Epithelial cell of esophagus (primary cell): ENCODE data around the gene LCMT1.

Experiments used
- DNase-seq: peaks from one replicate; pipeline ENCODE4 v3.0.0; 2010; ENCODE audit warnings: low read depth
- H3K4me3 ChIP-seq: 2 replicates; pipeline ENCODE4 v1.5.1; 2011; ENCODE audit warnings: mild to moderate bottlenecking, low read length, control low read depth
- TF ChIP-seq, protein P1 (sequence below): IDR thresholded peaks from 2 replicates; pipeline ENCODE4 v1.5.1; 2011; ENCODE audit warnings: low read depth, mild to moderate bottlenecking, low read length, control low read depth, inconsistent platforms; ENCODE audit not compliant: insufficient read depth; ENCODE audit errors: missing control alignments

LCMT1 gene

DNA sequence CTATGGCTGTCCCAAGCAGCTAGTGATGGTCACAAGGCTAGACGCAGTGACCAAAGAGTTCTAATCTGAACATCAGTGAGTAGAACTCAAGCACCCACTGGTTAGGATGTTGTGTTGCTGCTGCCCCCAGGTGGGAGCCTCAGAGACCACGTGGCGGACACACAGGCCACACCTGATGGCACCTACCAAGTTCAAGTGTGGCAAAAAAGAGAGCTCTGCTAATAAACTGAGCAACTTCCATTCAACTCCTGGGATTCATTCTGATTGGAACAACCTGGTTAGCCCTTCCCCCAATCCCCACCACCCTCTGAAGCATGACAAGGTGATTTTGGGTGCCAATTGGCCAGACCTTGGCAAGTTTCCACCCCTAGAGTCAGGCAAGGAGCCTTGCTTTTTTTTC, 3.5 kb upstream of the LCMT1 start:
- TF ChIP-seq, protein P1, sequence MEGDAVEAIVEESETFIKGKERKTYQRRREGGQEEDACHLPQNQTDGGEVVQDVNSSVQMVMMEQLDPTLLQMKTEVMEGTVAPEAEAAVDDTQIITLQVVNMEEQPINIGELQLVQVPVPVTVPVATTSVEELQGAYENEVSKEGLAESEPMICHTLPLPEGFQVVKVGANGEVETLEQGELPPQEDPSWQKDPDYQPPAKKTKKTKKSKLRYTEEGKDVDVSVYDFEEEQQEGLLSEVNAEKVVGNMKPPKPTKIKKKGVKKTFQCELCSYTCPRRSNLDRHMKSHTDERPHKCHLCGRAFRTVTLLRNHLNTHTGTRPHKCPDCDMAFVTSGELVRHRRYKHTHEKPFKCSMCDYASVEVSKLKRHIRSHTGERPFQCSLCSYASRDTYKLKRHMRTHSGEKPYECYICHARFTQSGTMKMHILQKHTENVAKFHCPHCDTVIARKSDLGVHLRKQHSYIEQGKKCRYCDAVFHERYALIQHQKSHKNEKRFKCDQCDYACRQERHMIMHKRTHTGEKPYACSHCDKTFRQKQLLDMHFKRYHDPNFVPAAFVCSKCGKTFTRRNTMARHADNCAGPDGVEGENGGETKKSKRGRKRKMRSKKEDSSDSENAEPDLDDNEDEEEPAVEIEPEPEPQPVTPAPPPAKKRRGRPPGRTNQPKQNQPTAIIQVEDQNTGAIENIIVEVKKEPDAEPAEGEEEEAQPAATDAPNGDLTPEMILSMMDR, result no peak
- H3K4me3 ChIP-seq, result no peak overlapping the region
- DNase-seq, result no peak

DNA sequence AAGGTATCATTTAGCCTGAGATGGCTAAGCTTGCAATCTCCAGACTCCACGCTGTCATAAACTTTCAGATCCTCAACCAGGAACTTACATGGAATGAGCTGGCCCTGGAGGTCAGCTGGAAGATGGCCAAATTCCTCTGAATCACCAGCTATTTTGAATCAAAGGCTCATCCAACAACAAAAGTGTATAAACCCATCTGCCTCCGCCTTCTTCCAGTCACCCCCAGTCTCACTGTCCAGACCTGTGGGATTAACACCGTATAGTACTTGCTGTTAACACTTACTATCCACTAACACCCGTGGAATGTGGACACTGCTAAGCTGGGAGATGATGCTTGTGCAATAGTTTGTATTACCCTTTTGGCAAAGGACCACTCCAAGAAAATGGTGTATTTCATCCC, 1.9 kb upstream of the LCMT1 start:
- H3K4me3 ChIP-seq, result no peak overlapping the region
- peak; percentile 97 for DNase-seq
- TF ChIP-seq, protein P1, result no peak

DNA sequence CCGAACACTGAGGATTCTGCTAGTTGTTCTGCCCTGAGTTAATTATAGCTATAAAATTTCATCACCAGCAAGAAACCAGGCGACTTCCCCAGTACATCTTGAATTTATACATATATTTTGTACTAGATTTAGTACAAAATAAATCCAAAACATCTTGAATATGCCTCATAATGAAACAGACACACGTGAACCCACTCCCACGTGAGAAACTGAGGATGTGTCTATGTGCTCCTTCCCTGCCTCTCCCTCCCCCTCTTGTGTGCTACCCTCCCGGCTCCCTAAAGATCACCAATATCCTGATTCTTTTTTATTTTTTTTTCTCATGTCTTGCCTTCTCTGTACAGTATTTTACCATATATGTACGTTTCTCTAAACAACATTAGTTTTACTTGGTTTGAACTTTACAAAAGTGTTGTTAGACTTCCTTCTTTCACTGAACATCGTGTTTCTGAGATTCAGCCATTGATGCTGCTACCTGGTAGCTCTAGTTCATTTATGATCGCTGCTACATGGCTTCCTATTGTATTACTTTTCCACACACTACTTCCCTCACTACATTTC, 1.1 kb upstream of the LCMT1 start:
- TF ChIP-seq, protein P1, result no peak
- peak overlapping the region; percentile 51 for H3K4me3 ChIP-seq
- DNase-seq, result no peak

DNA sequence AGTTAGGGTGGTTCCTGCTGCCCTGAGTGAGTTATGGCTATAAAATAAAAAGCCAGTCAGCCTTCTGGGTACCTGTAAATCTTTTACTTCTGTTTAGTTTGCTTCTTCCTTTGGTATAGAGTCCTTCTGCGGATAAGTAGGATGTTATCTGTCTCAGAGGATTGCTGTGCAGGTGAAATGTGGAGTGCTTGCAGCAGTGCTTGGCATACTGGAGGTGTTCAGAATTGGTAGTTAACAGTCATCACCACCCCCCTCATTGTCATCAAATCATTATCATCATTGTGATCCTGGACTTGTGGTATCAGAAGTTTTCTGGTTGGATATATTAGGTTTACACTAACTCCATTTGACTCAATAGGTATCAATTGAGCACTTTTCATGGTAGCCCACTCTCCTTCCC, 2.6 kb downstream of the LCMT1 start:
- DNase-seq, result no peak
- TF ChIP-seq, protein P1, result no peak

DNA sequence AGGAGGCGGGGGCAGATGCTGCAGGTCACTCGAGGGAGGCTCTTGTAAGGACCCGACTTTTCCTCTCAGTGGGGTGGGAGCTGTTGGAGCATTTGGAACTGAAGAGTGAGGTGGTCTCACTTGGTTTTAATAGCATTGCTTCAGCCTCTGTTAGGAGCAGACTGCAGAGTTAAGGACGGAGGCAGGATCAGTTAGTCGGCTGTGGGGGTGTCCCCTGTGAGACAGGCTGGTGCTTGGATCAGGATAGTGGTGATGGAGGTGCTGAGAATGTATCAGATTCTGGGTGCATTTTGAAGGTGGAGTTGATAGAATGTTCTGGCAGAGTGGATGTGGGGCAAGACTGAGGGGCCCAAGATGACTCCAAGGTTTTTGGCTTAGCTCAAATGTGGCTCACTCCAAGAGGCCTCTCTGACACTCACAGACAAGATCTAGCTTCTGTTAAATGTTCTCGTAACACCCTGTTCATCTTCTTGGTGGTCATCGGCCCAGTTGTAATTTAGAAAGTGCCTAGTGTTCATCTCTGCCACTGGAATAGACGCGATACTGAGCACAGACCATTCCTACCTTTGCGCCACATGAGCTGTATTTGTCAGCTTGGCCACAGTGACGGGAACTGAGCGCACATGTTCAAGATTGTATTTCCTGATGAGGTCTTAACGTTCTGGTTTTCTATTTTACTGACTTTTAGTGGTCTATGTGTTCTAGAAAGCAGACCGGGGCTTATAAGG, 7.5 kb downstream of the LCMT1 start:
- no peak for DNase-seq
- TF ChIP-seq, protein P1, result no peak
- no peak overlapping the region for H3K4me3 ChIP-seq

More for the DNA sequence above, 2.6 kb downstream of the LCMT1 start:
- no peak overlapping the region for H3K4me3 ChIP-seq

DNA sequence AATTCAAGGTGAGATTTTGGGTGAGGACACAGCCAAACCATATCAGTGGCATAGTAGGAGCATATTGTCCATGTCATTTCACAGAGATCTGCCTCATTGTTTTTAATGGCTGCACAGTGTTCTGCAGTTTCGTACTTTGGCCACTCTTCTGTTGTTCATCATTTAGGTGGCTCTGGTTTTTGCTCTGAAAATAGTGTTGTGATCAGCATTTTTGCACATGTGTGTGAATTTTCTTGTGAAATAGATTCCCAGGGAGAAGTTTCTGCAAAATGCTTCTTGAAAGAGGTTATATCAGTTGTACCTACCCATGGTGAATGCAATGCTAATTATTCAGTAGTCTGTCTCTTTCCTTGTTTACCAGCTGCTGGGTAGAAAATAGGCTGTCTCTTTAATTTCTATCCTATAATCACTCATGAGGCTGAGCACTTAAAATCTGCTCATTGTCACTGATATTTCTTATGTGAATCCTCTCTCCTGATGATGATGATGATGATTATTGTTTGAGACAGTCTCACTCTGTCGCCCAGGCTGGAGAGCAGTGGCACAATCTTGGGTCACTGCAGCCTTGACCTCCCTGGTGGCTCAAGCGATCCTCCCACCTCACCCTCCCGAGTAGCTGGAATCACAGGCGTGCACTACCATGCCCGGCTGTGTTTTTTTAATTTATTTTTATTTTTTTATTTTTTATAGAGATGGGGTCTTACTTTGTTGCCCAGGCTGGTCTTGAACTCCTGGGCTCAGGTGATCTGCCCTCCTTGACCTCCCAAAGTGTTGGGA, 10.5 kb downstream of the LCMT1 start:
- TF ChIP-seq, protein P1, result no peak
- DNase-seq, result no peak
- no peak overlapping the region for H3K4me3 ChIP-seq
